ENCODE results near the gene ECHDC3.
"Not testable (repeated sequence)": the region's sequence is repeated elsewhere in the genome, so short reads cannot be mapped to it uniquely, and the experiment has no call there.

ECHDC3 gene

GRCh38 chr10:11716686-11717085 lies 25.5 kb upstream of the ECHDC3 start:
- no peak for DNase-seq

GRCh38 chr10:11719496-11720259 lies 22.5 kb upstream of the ECHDC3 start:
- DNase-seq = no peak

- DNase-seq = no peak
Observed at GRCh38 chr10:11720260-11720741, 21.9 kb upstream of the ECHDC3 start.

GRCh38 chr10:11721806-11722205 lies 20.4 kb upstream of the ECHDC3 start:
- no peak for DNase-seq

GRCh38 chr10:11723359-11723758 lies 18.8 kb upstream of the ECHDC3 start:
- no peak for DNase-seq

GRCh38 chr10:11724938-11725776 lies 17.0 kb upstream of the ECHDC3 start:
- no peak for DNase-seq

- no peak for DNase-seq
Observed at GRCh38 chr10:11725912-11726311, 16.3 kb upstream of the ECHDC3 start.

GRCh38 chr10:11727563-11727962 lies 14.6 kb upstream of the ECHDC3 start:
- DNase-seq = no peak

GRCh38 chr10:11728353-11728752 lies 13.8 kb upstream of the ECHDC3 start:
- no peak for DNase-seq

GRCh38 chr10:11729790-11730315 lies 12.3 kb upstream of the ECHDC3 start:
- no peak for DNase-seq

- DNase-seq = no peak
Observed at GRCh38 chr10:11730779-11731178, 11.4 kb upstream of the ECHDC3 start.

- DNase-seq = not testable (repeated sequence)
Observed at GRCh38 chr10:11736767-11737166, 5.4 kb upstream of the ECHDC3 start.

GRCh38 chr10:11737258-11738032 lies 4.7 kb upstream of the ECHDC3 start:
- DNase-seq = not testable (repeated sequence)

- DNase-seq = no peak
Observed at GRCh38 chr10:11740907-11741306, 1.3 kb upstream of the ECHDC3 start.

- no peak for DNase-seq
Observed at GRCh38 chr10:11741608-11742007, 574 bp upstream of the ECHDC3 start.

GRCh38 chr10:11742779-11743298 lies 657 bp downstream of the ECHDC3 start:
- DNase-seq = no peak

- no peak for DNase-seq
Observed at GRCh38 chr10:11743461-11744338, 1.5 kb downstream of the ECHDC3 start.

GRCh38 chr10:11745045-11745444 lies 2.9 kb downstream of the ECHDC3 start:
- no peak for DNase-seq

GRCh38 chr10:11746883-11747539 lies 4.8 kb downstream of the ECHDC3 start:
- DNase-seq = no peak

GRCh38 chr10:11748866-11749265 lies 6.7 kb downstream of the ECHDC3 start:
- DNase-seq = no peak

GRCh38 chr10:11750420-11750819 lies 8.2 kb downstream of the ECHDC3 start:
- no peak for DNase-seq
